NCI-H526 treated with DMSO at 0.1 percent for 48 hours (cell line): Measurements from ENCODE around the gene PPT2.
"Not testable (repeated sequence)": the region's sequence is repeated elsewhere in the genome, so short reads cannot be mapped to it uniquely, and the experiment has no call there.

ENCODE experiments used
- DNase-seq: peaks from one replicate; lab custom pipeline; 2025; lab: John Stamatoyannopoulos, UW

Gene PPT2

GRCh38 chr6:32189742-32190053 is 35.8 kb downstream of the PPT2 start:
- no peak for DNase-seq

- DNase-seq: peak; percentile 72
These were observed 36.3 kb downstream of the PPT2 start, which contains the start of gene PBX2 for GRCh38 chr6:32190054-32190851. Gene PBX2 (minus strand): TSS chr6:32190202. CDS start chr6:32189915, 287 bp downstream.

- no peak for DNase-seq
These were observed 37.2 kb downstream of the PPT2 start for GRCh38 chr6:32190911-32191677.

- no peak for DNase-seq
These were observed 38.0 kb downstream of the PPT2 start for GRCh38 chr6:32191696-32192607.

- no peak for DNase-seq
These were observed 38.7 kb downstream of the PPT2 start, which contains the start of gene GPSM3 for GRCh38 chr6:32192608-32193039. Gene GPSM3 (minus strand): TSS chr6:32192643. CDS start chr6:32192513, 130 bp downstream.

- DNase-seq: not testable (repeated sequence)
These were observed 39.2 kb downstream of the PPT2 start for GRCh38 chr6:32193096-32193495.

- DNase-seq: no peak
These were observed 40.4 kb downstream of the PPT2 start for GRCh38 chr6:32194388-32194787.

- DNase-seq: no peak
These were observed 41.1 kb downstream of the PPT2 start for GRCh38 chr6:32194825-32195651.

GRCh38 chr6:32195652-32195901 is 41.6 kb downstream of the PPT2 start:
- peak; percentile 97 for DNase-seq

- peak; percentile 72 for DNase-seq
These were observed 42.2 kb downstream of the PPT2 start for GRCh38 chr6:32195902-32196681.

- DNase-seq: no peak
These were observed 43.0 kb downstream of the PPT2 start for GRCh38 chr6:32196682-32197616.

GRCh38 chr6:32198345-32198696 is 44.4 kb downstream of the PPT2 start:
- no peak for DNase-seq

- no peak for DNase-seq
These were observed 44.9 kb downstream of the PPT2 start for GRCh38 chr6:32198866-32199265.

- DNase-seq: no peak
These were observed 47.0 kb downstream of the PPT2 start for GRCh38 chr6:32200711-32201475.

GRCh38 chr6:32202186-32202585 is 48.2 kb downstream of the PPT2 start:
- DNase-seq: no peak

GRCh38 chr6:32203426-32204267 is 49.7 kb downstream of the PPT2 start:
- DNase-seq: no peak

GRCh38 chr6:32204268-32204715 is 50.4 kb downstream of the PPT2 start:
- no peak for DNase-seq

- no peak for DNase-seq
These were observed 55.1 kb downstream of the PPT2 start for GRCh38 chr6:32208996-32209395.
